Small intestine (tissue), 16 donors: ENCODE measurements around the gene NUP37. TPM values are rescaled to one million over a fixed set of nuclear protein-coding genes. Genes with fewer than 3 reads are reported as not detected.
"Not testable (repeated sequence)": the region's sequence is repeated elsewhere in the genome, so short reads cannot be mapped to it uniquely, and the experiment has no call there.

Experiments used
- DNase-seq, 2 donors: peaks; one replicate each; pipeline versions ENCODE4 v3.0.0 to v3.0.0-alpha.2; 2013
- FAIRE-seq: peaks from 2 replicates; lab custom pipeline; 2012; peaks lifted over from hg19 to GRCh38; lab: Jason Lieb, UNC
- H3K27ac ChIP-seq, 3 donors: one replicate each; pipeline ENCODE4 v1.5.1; 2013; ENCODE audit warnings: low read length in 2 of 3, mild to moderate bottlenecking in 2 of 3, control low read depth in 1 of 3, inconsistent platforms in 1 of 3, low read depth in 1 of 3, moderate library complexity in 1 of 3
- H3K27me3 ChIP-seq, 3 donors: one replicate each; pipeline ENCODE4 v1.6.1; 2013; ENCODE audit warnings: low read length in 3 of 3, inconsistent platforms in 1 of 3; ENCODE audit not compliant: control insufficient read depth in 3 of 3, insufficient read depth in 3 of 3
- H3K36me3 ChIP-seq, 3 donors: one replicate each; pipeline ENCODE4 v1.6.1; 2013; ENCODE audit warnings: low read length in 3 of 3, inconsistent platforms in 1 of 3, low read depth in 1 of 3, mild to moderate bottlenecking in 1 of 3, moderate library complexity in 1 of 3; ENCODE audit not compliant: control insufficient read depth in 3 of 3, insufficient read depth in 2 of 3
- H3K4me1 ChIP-seq, 3 donors: one replicate each; pipeline ENCODE4 v1.6.1; 2013; ENCODE audit warnings: low read length in 2 of 3, inconsistent platforms in 1 of 3, low read depth in 1 of 3, mild to moderate bottlenecking in 1 of 3, moderate library complexity in 1 of 3; ENCODE audit not compliant: control insufficient read depth in 3 of 3, insufficient read depth in 2 of 3
- H3K4me3 ChIP-seq, 3 donors: one replicate each; pipeline ENCODE4 v1.5.1; 2013; ENCODE audit warnings: low read length in 3 of 3, control low read depth in 1 of 3, inconsistent platforms in 1 of 3, low read depth in 1 of 3, mild to moderate bottlenecking in 1 of 3, moderate library complexity in 1 of 3
- H3K9me3 ChIP-seq, 2 donors: one replicate each; pipeline ENCODE4 v1.6.1; 2013; ENCODE audit warnings: low read depth in 1 of 2, low read length in 1 of 2; ENCODE audit not compliant: control insufficient read depth in 2 of 2, insufficient read depth in 1 of 2
- WGBS, 3 donors: extraction: QIAGEN DNeasy Blood & Tissue Kit; methylation state at CpG; one replicate each; pipeline ENCODE4 v1.1.7; 2013; 5-methylcytosine and 5-hydroxymethylcytosine counted together
- long read RNA-seq, 10 donors: transcript quantifications; one replicate each; lab custom pipeline, GENCODE V29; 2026
- polyA plus RNA-seq, 4 donors: library from polyadenylated mRNA; stranded (reverse) in 3 of 4; unstranded in 1 of 4; fragments of 200-250 nt in 3 of 4; fragments of 120-200 nt in 1 of 4; gene quantifications; one replicate each; pipeline versions ENCODE4 v1.2.1 to v1.2.3, GENCODE V29; 2013
- donor health status: healthy with polysubstance abuse.
- donor health status: control.
- donor health status: control.
- donor health status: Bipolar disorder and iron deficiency.
- donor health status: healthy.

The NUP37 gene, protein sequence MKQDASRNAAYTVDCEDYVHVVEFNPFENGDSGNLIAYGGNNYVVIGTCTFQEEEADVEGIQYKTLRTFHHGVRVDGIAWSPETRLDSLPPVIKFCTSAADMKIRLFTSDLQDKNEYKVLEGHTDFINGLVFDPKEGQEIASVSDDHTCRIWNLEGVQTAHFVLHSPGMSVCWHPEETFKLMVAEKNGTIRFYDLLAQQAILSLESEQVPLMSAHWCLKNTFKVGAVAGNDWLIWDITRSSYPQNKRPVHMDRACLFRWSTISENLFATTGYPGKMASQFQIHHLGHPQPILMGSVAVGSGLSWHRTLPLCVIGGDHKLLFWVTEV
- 10 to 100 TPM; 13.8 to 28.5 (median 21.0) TPM for polyA plus RNA-seq
- long read RNA-seq, donor 1, transcript NUP37-209 (10 exons, 2,372 nt) = major isoform, 14 of 42 reads
- long read RNA-seq, donor 1, partial matches to known transcripts = 21 of 42 reads
- long read RNA-seq, donor 1, other reads (novel, unspliced or antisense) = 0 of 42 reads
- long read RNA-seq, donor 2, partial matches to known transcripts = 0 of 4 reads
- long read RNA-seq, donor 2, other reads (novel, unspliced or antisense) = 0 of 4 reads
- long read RNA-seq, donor 3, partial matches to known transcripts = 5 of 9 reads
- long read RNA-seq, donor 3, other reads (novel, unspliced or antisense) = 0 of 9 reads
- long read RNA-seq, donor 4 = 0 reads
- long read RNA-seq, donor 5, partial matches to known transcripts = 0 of 1 reads
- long read RNA-seq, donor 5, other reads (novel, unspliced or antisense) = 0 of 1 reads
- long read RNA-seq, donor 6, partial matches to known transcripts = 6 of 11 reads
- long read RNA-seq, donor 6, other reads (novel, unspliced or antisense) = 0 of 11 reads
- long read RNA-seq, donor 7 = 0 reads
- long read RNA-seq, donor 8 = 0 reads
- long read RNA-seq, donor 9, partial matches to known transcripts = 0 of 3 reads
- long read RNA-seq, donor 9, other reads (novel, unspliced or antisense) = 0 of 3 reads
- long read RNA-seq, donor 10, transcript NUP37-209 (10 exons, 2,372 nt) = major isoform, 8 of 19 reads
- long read RNA-seq, donor 10, partial matches to known transcripts = 8 of 19 reads
- long read RNA-seq, donor 10, other reads (novel, unspliced or antisense) = 0 of 19 reads

DNA sequence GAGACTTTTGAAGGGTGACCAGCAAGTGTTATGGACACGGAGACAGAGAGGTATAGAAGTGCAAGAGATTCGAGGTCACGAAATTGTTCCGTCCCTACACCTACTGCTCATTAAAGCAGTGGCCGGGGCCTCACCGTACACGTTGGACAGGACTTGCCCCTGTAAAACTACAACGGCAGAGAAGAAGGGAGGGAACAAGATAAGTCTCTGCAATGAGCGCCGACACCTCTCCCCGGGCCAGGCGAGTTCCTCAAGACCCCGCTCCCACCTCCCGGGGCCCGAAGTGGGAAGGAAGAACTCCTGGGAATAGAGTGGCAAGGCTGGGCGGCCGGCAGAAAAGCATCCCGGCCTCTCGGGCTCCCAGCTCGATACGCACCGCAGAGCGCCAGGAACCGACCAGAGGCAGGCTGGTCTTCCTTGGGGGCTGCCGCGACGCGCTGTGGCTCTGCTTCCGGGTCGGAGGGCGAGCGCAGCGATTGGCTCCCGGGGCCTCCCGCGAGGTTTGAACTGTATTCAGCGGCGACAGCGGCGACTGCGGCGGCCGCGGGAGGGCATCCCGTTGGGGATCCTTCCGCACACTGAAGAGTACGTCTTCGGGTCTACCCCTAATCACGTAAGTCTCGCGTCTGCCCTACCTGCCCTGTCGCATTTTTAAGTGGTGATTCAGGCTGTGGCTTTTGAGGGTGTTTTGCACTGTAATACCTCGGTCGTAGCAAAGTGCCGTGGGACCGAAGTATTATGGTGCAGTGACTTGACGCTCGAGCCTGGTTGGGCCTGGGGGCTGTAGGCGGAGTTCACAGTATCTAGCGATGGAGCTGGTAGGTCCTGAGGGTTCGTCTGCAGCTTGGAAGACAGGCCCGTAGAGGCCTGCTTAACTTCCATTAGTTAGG, at the start of gene NUP37, which contains the start of gene PARPBP:
TSS of gene NUP37 (minus strand) at position 441 of the 890 bp plus-strand sequence. CDS start 1,596 bp downstream, outside the sequence.
TSS of gene PARPBP (plus strand) at position 510 of the 890 bp plus-strand sequence. CDS start 3,706 bp downstream, outside the sequence.
- Histone ChIP-seq H3K4me1 (peaks cover 2 to 4% (median 3%) of the 10 kb centered on the region in 3 donors), H3K4me3 (peak within 1 kb of the TSS; percentile 58 to 95 (median 82)), H3K27me3 (no peaks in the 10 kb centered on the region), H3K27ac (peak within 1 kb of the TSS; percentile 1 to 94 (median 92)), H3K36me3 (peaks cover 0 to 7% (median 0%) of the 10 kb centered on the region in 3 donors), H3K9me3 (no peaks in the 10 kb centered on the region)
- WGBS, 3 donors = 0% methylated on average over 58 to 62 of the region's 62 CpGs
- FAIRE-seq = no peak
- peak; percentile 85 to 95 for DNase-seq

DNA sequence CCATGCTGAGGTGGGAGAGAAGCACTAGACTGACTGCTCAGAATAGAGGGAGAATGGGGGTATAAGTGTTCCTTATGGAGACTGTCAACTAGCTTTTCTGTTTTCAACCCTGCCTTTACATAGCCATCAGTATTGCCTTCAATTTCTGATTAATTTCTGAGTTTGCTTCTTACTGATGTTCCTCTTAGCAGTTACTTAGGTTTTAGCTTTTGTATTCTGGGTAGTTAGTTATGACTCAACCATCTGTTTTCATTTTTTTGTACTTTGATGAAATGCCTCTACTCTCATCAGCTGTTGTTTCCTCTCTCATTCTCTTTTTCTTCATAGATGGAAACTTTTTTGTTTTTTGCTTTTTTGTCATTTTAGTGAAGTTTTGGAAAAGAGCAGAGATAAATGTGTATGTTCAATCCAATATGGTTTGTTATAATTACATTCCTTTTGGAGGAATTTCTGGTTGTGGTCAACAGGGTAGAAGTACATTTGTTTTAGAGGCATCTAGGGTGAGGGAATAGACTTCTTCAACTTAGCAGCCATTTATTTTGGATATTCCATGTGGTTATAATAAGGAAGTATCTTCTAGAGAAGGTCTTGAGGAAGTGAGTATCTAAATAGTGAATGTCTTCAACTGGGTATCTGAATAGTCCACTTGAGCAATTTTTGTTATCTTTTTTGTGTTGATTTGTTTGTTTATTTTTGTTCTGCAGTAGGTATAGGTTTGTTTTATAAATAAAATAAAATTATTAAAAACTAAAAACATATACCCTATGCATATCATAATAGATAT, 48.1 kb upstream of the NUP37 start:
- H3K9me3 ChIP-seq = no peaks in the 10 kb centered on the region
- no peaks in the 10 kb centered on the region for H3K36me3 ChIP-seq
- no peak for DNase-seq
- no peak overlapping the region for H3K27ac ChIP-seq
- no peak overlapping the region for H3K4me3 ChIP-seq
- H3K27me3 ChIP-seq = no peaks in the 10 kb centered on the region
- H3K4me1 ChIP-seq = no peaks in the 10 kb centered on the region
- FAIRE-seq = no peak

- H3K4me3 ChIP-seq = no peak overlapping the region
- DNase-seq = no peak
- H3K27ac ChIP-seq = no peak overlapping the region
- no peaks in the 10 kb centered on the region for H3K27me3 ChIP-seq
- H3K36me3 ChIP-seq = no peaks in the 10 kb centered on the region
- H3K4me1 ChIP-seq = no peaks in the 10 kb centered on the region
- FAIRE-seq = peak; percentile 30
- 90 to 98% (median 91%) methylated on average over 1 of the region's 1 CpG for WGBS, 3 donors
- H3K9me3 ChIP-seq = no peaks in the 10 kb centered on the region
Measured at GRCh38 chr12:102163383-102163782, 43.5 kb upstream of the NUP37 start.

DNA sequence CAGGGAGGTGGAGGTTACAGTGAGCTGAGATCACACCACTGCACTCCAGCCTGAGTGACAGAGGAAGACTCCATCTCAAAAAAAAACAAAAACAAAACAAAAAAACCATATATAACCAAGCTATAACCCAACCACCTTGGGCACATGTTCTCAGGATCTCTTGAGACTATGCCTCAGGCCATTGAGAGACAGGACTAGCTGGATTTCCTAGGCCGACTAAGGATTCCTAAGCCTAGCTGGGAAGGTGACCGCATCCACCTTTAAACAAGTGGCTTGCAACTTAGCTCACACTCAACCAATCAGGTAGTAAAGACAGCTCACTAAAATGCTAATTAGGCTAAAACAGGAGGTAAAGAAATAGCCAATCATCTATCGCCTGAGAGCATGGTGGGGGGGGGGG, 35.3 kb upstream of the NUP37 start:
- not testable (repeated sequence) for H3K27ac ChIP-seq, DNase-seq, H3K27me3 ChIP-seq, H3K4me1 ChIP-seq, H3K36me3 ChIP-seq, FAIRE-seq, H3K9me3 ChIP-seq, H3K4me3 ChIP-seq
- WGBS, 3 donors = 94 to 100% (median 98%) methylated on average over 3 of the region's 3 CpGs

- not testable (repeated sequence) for FAIRE-seq, DNase-seq, H3K27me3 ChIP-seq, H3K36me3 ChIP-seq, H3K27ac ChIP-seq, H3K4me3 ChIP-seq, H3K9me3 ChIP-seq, H3K4me1 ChIP-seq
- 94 to 99% (median 96%) methylated on average over 3 to 4 of the region's 4 CpGs for WGBS, 3 donors
Measured at GRCh38 chr12:102147062-102147587, 27.2 kb upstream of the NUP37 start.

DNA sequence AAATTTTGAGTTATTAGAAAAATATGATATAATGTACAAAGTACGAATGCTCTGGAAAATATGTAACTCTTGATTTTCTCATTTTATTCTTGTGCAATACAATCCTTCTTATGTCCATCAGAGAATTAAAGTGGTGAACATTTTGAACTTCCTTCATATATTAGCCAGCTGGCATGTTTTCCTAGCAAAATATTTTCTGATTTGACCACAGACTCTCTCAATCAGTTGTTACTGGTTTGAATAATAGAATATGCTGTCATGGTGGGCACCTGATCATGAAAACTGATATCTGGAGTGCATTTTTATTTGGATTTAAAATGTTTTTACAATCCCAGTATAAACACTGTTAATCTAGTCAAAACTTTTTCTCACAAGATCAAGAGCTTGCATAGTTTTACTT, 24.3 kb upstream of the NUP37 start:
- H3K27me3 ChIP-seq = no peaks in the 10 kb centered on the region
- H3K4me3 ChIP-seq = no peak overlapping the region
- no peaks in the 10 kb centered on the region for H3K9me3 ChIP-seq
- WGBS, 3 donors = 76 to 98% (median 89%) methylated on average over 1 of the region's 1 CpG
- no peak overlapping the region for H3K27ac ChIP-seq
- FAIRE-seq (no peak), DNase-seq (no peak)
- no peaks in the 10 kb centered on the region for H3K36me3 ChIP-seq
- no peaks in the 10 kb centered on the region for H3K4me1 ChIP-seq

DNA sequence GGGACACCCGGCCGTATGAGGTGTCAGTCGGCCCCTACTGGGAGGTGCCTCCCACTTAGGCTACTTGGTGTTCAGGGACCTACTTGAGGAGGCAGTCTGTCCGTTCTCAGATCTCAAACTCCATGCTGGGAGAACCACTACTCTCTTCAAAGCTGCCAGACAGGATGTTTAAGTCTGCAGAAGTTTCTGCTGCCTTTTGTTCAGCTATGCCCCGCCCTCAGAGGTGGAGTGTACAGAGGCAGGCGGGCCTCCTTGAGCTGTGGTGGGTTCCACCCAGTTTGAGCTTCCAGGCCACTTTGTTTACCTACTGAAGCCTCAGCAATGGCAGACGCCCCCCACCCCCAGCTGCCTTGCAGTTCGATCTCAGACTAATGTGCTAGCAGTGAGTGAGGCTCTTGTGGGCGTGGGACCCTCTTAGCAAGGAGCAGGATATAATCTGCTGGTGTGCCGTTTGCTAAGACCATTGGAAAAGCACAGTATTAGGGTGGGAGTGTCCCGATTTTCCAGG, 23.0 kb upstream of the NUP37 start:
- not testable (repeated sequence) for H3K36me3 ChIP-seq, H3K9me3 ChIP-seq, DNase-seq, H3K4me3 ChIP-seq, H3K27ac ChIP-seq, H3K4me1 ChIP-seq, H3K27me3 ChIP-seq, FAIRE-seq
- 92 to 95% (median 94%) methylated on average over 11 of the region's 11 CpGs for WGBS, 3 donors
